Calu3 (cell line): ENCODE results near the gene MAP1LC3C. TPM values are rescaled to one million over a fixed set of nuclear protein-coding genes. Genes with fewer than 3 reads are reported as not detected.
"Not testable (repeated sequence)": the region's sequence is repeated elsewhere in the genome, so short reads cannot be mapped to it uniquely, and the experiment has no call there.

ENCODE experiments used
- BruUV-seq: library from RNA; stranded (reverse); fragments of 400-500 nt; replicated peaks from 2 replicates; lab custom pipeline; 2021; lab: Mats Ljungman, UMichigan
- CTCF ChIA-PET: fragments of 300-600 bp; sonication (Branson Sonifier 250); formaldehyde crosslinking; loops from one replicate; lab custom pipeline; 2022; ENCODE audit warnings: antibody characterized with exemption; lab: Charles Lee
- DNase-seq: peaks from one replicate; pipeline ENCODE4 v3.0.0; 2022
- H3K27ac Mint-ChIP-seq: one replicate; pipeline ENCODE4 v1.8.0; 2022; ENCODE audit warnings: mixed read lengths; ENCODE audit not compliant: unreplicated experiment
- H3K27me3 Mint-ChIP-seq: one replicate; pipeline ENCODE4 v1.8.0; 2022; ENCODE audit warnings: mixed read lengths; ENCODE audit not compliant: unreplicated experiment
- H3K36me3 Mint-ChIP-seq: one replicate; pipeline ENCODE4 v1.8.0; 2022; ENCODE audit warnings: mild to moderate bottlenecking, moderate library complexity, mixed read lengths; ENCODE audit not compliant: insufficient read depth, unreplicated experiment
- H3K4me1 Mint-ChIP-seq: one replicate; pipeline ENCODE4 v1.8.0; 2022; ENCODE audit warnings: mild to moderate bottlenecking, low read depth, mixed read lengths; ENCODE audit not compliant: unreplicated experiment
- H3K4me3 Mint-ChIP-seq: one replicate; pipeline ENCODE4 v1.8.0; 2022; ENCODE audit warnings: mild to moderate bottlenecking, low read depth, moderate library complexity, mixed read lengths; ENCODE audit not compliant: unreplicated experiment
- H3K9me3 Mint-ChIP-seq: one replicate; pipeline ENCODE4 v1.8.0; 2022; ENCODE audit warnings: low read depth, mixed read lengths; ENCODE audit not compliant: unreplicated experiment
- intact Hi-C: fragments of 100-400 bp; cut with micrococcal nuclease; formaldehyde crosslinking; loops from one replicate; pipeline ENCODE4 v1.10.0; 2022; ENCODE audit not compliant: unreplicated experiment
- total RNA-seq: library from RNA; stranded (reverse); gene quantifications from 2 replicates; pipeline ENCODE4 v1.2.3, GENCODE V29; 2022
- TF ChIP-seq, protein P1 (sequence below): fragments of 200-600 bp; IDR thresholded peaks from one replicate; pipeline ENCODE4 v1.8.0; 2022; ENCODE audit warnings: antibody characterized with exemption; ENCODE audit not compliant: unreplicated experiment

MAP1LC3C gene
- total RNA-seq, 1 experiment from 2014 or later = not detected

DNA sequence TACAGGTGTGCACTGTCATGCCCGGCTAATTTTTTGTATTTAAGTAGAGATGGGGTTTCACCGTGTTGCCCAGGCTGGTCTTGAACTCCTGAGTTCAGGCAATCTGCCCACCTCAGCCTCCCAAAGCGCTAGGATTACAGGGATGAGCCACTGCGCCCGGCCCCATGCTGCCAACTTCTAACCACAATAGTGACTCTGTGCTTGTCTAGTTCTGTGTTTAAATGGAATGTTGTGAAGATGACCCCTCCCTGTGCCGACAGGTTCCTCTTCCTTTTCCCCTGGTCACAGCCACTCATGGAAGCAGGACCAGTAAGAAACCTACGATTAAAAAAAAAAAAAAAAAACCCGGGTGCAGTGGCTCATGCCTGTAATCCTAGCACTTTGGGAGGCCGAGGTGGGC, 4.7 kb downstream of the MAP1LC3C start:
- Mint-ChIP-seq H3K4me1 (peaks cover 15% of the 10 kb centered on the region), H3K27ac (no peak overlapping the region), H3K36me3 (peaks cover 5% of the 10 kb centered on the region), H3K27me3 (no peaks in the 10 kb centered on the region), H3K4me3 (no peak overlapping the region), H3K9me3 (no peaks in the 10 kb centered on the region)
- intact Hi-C loops = no loop called here
- TF ChIP-seq, protein P1, sequence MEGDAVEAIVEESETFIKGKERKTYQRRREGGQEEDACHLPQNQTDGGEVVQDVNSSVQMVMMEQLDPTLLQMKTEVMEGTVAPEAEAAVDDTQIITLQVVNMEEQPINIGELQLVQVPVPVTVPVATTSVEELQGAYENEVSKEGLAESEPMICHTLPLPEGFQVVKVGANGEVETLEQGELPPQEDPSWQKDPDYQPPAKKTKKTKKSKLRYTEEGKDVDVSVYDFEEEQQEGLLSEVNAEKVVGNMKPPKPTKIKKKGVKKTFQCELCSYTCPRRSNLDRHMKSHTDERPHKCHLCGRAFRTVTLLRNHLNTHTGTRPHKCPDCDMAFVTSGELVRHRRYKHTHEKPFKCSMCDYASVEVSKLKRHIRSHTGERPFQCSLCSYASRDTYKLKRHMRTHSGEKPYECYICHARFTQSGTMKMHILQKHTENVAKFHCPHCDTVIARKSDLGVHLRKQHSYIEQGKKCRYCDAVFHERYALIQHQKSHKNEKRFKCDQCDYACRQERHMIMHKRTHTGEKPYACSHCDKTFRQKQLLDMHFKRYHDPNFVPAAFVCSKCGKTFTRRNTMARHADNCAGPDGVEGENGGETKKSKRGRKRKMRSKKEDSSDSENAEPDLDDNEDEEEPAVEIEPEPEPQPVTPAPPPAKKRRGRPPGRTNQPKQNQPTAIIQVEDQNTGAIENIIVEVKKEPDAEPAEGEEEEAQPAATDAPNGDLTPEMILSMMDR = no peak
- DNase-seq = no peak
- no TSS peak for BruUV-seq
- CTCF ChIA-PET = no interaction called here

DNA sequence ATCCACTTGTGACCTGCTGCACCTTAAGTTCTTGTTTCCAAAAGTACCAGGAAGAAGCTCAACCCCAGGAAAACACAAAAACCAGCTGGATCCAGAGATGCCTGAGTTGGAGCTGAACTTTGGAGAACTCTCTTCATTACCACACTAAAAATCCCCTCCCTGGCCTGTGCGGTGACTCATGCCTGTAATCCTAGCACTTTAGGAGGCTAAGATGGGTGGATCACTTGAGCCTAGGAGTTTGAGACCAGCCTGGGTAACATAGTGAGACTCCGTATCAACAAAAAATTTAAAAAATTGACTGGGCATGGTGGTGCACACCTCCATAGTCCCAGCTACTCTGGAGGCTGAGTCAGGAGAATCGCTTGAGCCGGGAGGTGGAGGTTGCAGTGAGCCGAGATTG, 6.2 kb downstream of the MAP1LC3C start:
- peaks cover 5% of the 10 kb centered on the region for H3K36me3 Mint-ChIP-seq
- H3K9me3 Mint-ChIP-seq = no peaks in the 10 kb centered on the region
- no peak for DNase-seq
- TF ChIP-seq, protein P1 = no peak
- no TSS peak for BruUV-seq
- no peak overlapping the region for H3K4me3 Mint-ChIP-seq
- H3K4me1 Mint-ChIP-seq = peaks cover 13% of the 10 kb centered on the region
- CTCF ChIA-PET = no interaction called here
- intact Hi-C loops = no loop called here
- H3K27me3 Mint-ChIP-seq = no peaks in the 10 kb centered on the region
- no peak overlapping the region for H3K27ac Mint-ChIP-seq

DNA sequence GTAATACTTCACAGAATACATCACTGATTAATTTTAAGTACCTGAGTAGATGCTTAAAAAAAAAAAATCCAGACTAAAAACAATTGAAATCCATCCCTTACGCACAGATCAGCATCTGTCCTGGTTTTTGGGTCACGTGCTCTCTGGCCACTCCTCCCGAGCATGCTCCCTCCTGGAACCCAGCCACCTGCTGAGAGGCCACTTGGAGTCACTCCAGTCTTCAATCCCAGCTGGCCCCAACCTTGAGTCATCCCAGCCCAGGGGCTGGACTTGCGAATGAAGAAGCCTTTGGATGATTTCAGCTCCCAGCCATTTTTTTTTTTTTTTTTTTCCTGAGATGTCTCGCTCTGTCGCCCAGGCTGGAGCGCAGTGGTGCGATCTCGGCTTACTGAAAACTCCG, 8.9 kb downstream of the MAP1LC3C start:
- CTCF ChIA-PET = interaction anchor here (0.6 to 1.0 kb wide), 3 partner anchors 8 to 250 kb away, joined by 3 to 6 read pairs (median 5); partner anchors contain the start of gene MAP1LC3C
- H3K27ac Mint-ChIP-seq = no peak overlapping the region
- H3K4me1 Mint-ChIP-seq = peaks cover 13% of the 10 kb centered on the region
- DNase-seq = peak; percentile 79
- no peaks in the 10 kb centered on the region for H3K9me3 Mint-ChIP-seq
- TF ChIP-seq, protein P1 = no peak
- H3K27me3 Mint-ChIP-seq = no peaks in the 10 kb centered on the region
- intact Hi-C loops = no loop called here
- H3K4me3 Mint-ChIP-seq = no peak overlapping the region
- H3K36me3 Mint-ChIP-seq = peaks cover 5% of the 10 kb centered on the region
- no TSS peak for BruUV-seq

DNA sequence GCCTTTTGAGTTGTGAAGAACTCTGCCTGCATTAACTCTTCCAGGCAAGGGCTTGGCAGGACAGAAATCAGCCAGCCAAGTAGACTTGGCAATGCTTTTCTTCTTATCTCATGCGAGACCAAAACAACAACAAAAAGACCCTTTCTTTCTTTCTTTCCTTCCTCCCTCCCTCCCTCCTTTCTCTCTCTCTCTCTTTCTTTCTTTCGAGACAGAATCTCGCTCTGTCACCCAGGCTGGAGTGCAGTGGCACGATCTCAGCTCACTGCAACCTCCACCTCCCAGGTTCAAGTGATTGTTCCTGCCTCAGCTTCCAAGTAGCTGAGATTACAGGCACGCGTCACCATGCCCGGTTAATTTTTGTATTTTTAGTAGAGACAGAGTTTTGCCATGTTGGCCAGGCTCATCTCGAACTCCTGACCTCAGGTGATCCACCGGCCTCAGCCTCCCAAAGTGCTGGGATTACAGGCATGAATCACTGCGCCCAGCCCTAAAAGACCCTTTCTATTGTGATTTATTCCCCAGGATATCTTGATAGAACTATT, 10.4 kb downstream of the MAP1LC3C start:
- H3K27me3 Mint-ChIP-seq, H3K27ac Mint-ChIP-seq, DNase-seq, BruUV-seq, CTCF ChIA-PET, H3K4me3 Mint-ChIP-seq, H3K36me3 Mint-ChIP-seq, H3K9me3 Mint-ChIP-seq: not testable (repeated sequence)
- intact Hi-C loops = loop anchor here (5.0 to 10.0 kb wide), 3 partner anchors 36 to 456 kb away; partner anchors contain the start of gene KMO
- H3K4me1 Mint-ChIP-seq = peaks cover 13% of the 10 kb centered on the region

DNA sequence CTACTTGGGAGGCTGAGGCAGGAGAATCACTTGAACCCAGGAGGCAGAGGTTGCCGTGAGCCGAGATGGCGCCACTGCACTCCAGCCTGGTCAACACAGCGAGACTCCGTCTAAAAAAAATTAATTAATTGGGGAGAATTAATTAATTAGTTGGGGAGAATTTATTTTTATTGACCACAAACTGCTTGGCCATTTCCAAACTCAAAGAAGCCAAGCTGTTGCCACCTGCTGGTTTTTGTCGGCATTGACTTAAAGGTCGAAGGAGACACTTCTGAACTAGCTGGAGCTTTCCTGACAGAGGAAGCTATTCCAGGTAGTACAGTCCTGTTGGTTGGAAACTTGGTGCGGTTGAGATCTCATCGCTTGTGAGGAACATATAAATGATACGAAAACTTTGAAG, 13.1 kb downstream of the MAP1LC3C start:
- DNase-seq = peak; percentile 60
- intact Hi-C loops = loop anchor here (1.0 to 10.0 kb wide), 4 partner anchors 33 to 453 kb away; partner anchors contain the start of gene KMO
- CTCF ChIA-PET = interaction anchor here (0.5 to 1.8 kb wide), 7 partner anchors 13 to 375 kb away, joined by 3 to 20 read pairs (median 3); no protein-coding TSS in a partner anchor
- peaks cover 13% of the 10 kb centered on the region for H3K4me1 Mint-ChIP-seq
- H3K4me3 Mint-ChIP-seq = no peak overlapping the region
- H3K27ac Mint-ChIP-seq = no peak overlapping the region
- no peaks in the 10 kb centered on the region for H3K9me3 Mint-ChIP-seq
- no TSS peak for BruUV-seq
- TF ChIP-seq, protein P1 = peak; percentile 58
- H3K27me3 Mint-ChIP-seq = no peaks in the 10 kb centered on the region
- peaks cover 5% of the 10 kb centered on the region for H3K36me3 Mint-ChIP-seq
